CD4-positive, alpha-beta memory T cell (primary cell): ENCODE results near the gene CLASP2. TPM values are rescaled to one million over a fixed set of nuclear protein-coding genes. Genes with fewer than 3 reads are reported as not detected.
"Not testable (repeated sequence)": the region's sequence is repeated elsewhere in the genome, so short reads cannot be mapped to it uniquely, and the experiment has no call there.

Source experiments
- CTCF ChIA-PET: fragments of 350-600 bp; sonication (Branson Sonifier 250); formaldehyde crosslinking; loops from one replicate; lab custom pipeline; 2021; ENCODE audit warnings: inconsistent platforms; ENCODE audit not compliant: partially characterized antibody; lab: Charles Lee
- POLR2A ChIA-PET: fragments of 350-600 bp; sonication (Branson Sonifier 250); formaldehyde crosslinking; loops from one replicate; lab custom pipeline; 2021; ENCODE audit not compliant: partially characterized antibody; lab: Charles Lee
- DNase-seq, 5 donors: peaks; one replicate each; pipeline versions ENCODE4 v3.0.0 to v3.0.0-alpha.2; 2020 to 2022; ENCODE audit warnings: mixed read lengths in 1 of 5
- H3K27ac ChIP-seq: one replicate; pipeline ENCODE4 v1.7.0; 2013; ENCODE audit warnings: low read depth, low read length
- H3K27me3 ChIP-seq: 2 replicates; pipeline ENCODE4 v1.7.0; 2013; ENCODE audit warnings: mild to moderate bottlenecking, low read length, moderate library complexity; ENCODE audit not compliant: insufficient read depth
- H3K36me3 ChIP-seq: 2 replicates; pipeline ENCODE4 v1.7.0; 2013; ENCODE audit warnings: mild to moderate bottlenecking, low read length, moderate library complexity; ENCODE audit not compliant: insufficient read depth
- H3K4me1 ChIP-seq: 2 replicates; pipeline ENCODE4 v1.7.0; 2013; ENCODE audit warnings: mild to moderate bottlenecking, low read length, moderate library complexity; ENCODE audit not compliant: insufficient read depth
- H3K4me3 ChIP-seq, 2 donors: one replicate each; pipeline ENCODE4 v1.7.0; 2013; ENCODE audit warnings: low read length in 2 of 2, mild to moderate bottlenecking in 1 of 2
- H3K9me3 ChIP-seq, 2 donors: one replicate each; pipeline ENCODE4 v1.7.0; 2013; ENCODE audit warnings: low read length in 2 of 2, control low read depth in 1 of 2; ENCODE audit not compliant: control insufficient read depth in 1 of 2
- H3K27ac Mint-ChIP-seq, 7 donors: one replicate each; pipeline ENCODE4 v1.8.0; 2020 to 2021; ENCODE audit warnings: mixed read lengths in 7 of 7, mild to moderate bottlenecking in 6 of 7, inconsistent platforms in 3 of 7, moderate library complexity in 3 of 7
- H3K27me3 Mint-ChIP-seq, 2 donors: one replicate each; pipeline ENCODE4 v1.8.0; 2020 to 2021; ENCODE audit warnings: mixed read lengths in 2 of 2
- H3K36me3 Mint-ChIP-seq, 2 donors: one replicate each; pipeline ENCODE4 v1.8.0; 2020 to 2021; ENCODE audit warnings: mixed read lengths in 2 of 2, inconsistent platforms in 1 of 2, mild to moderate bottlenecking in 1 of 2
- H3K4me1 Mint-ChIP-seq, 4 donors: one replicate each; pipeline ENCODE4 v1.8.0; 2020 to 2021; ENCODE audit warnings: mixed read lengths in 4 of 4, mild to moderate bottlenecking in 1 of 4
- H3K4me3 Mint-ChIP-seq, 8 donors: one replicate each; pipeline ENCODE4 v1.8.0; 2020 to 2021; ENCODE audit warnings: mixed read lengths in 8 of 8, mild to moderate bottlenecking in 7 of 8, moderate library complexity in 6 of 8, inconsistent platforms in 3 of 8
- H3K9me3 Mint-ChIP-seq, 8 donors: one replicate each; pipeline ENCODE4 v1.8.0; 2020 to 2021; ENCODE audit warnings: mixed read lengths in 8 of 8, mild to moderate bottlenecking in 5 of 8, inconsistent platforms in 3 of 8, moderate library complexity in 1 of 8
- intact Hi-C: fragments of 100-400 bp; cut with micrococcal nuclease; formaldehyde crosslinking; loops from one replicate; pipeline ENCODE4 v1.15.1; 2023
- polyA plus RNA-seq, 2 donors: library from polyadenylated mRNA; unstranded; fragments of 300-500 nt; fragmentation: Illumina TruSeq; gene quantifications; one replicate each; pipeline ENCODE4 v1.2.3, GENCODE V29; 2021
- total RNA-seq, 2 experiments: library from RNA; stranded (reverse); gene quantifications; one replicate each; pipeline ENCODE4 v1.2.3, GENCODE V29; 2021

CLASP2 gene
- total and polyA plus RNA-seq, 4 experiments from 2014 or later = 9.0 to 63.0 (median 41.1) TPM

GRCh38 chr3:33474896-33475295 is 243.2 kb downstream of the CLASP2 start:
- intact Hi-C loops = no loop called here
- Histone ChIP-seq H3K4me3 (no peak overlapping the region), H3K36me3 (no peaks in the 10 kb centered on the region), H3K27ac (no peak overlapping the region), H3K9me3 (no peaks in the 10 kb centered on the region), H3K27me3 (no peaks in the 10 kb centered on the region), H3K4me1 (no peaks in the 10 kb centered on the region)
- Mint-ChIP-seq H3K4me1 (no peaks in the 10 kb centered on the region), H3K36me3 (no peaks in the 10 kb centered on the region), H3K4me3 (no peak overlapping the region), H3K9me3 (no peaks in the 10 kb centered on the region), H3K27me3 (no peaks in the 10 kb centered on the region), H3K27ac (no peak overlapping the region)
- CTCF ChIA-PET = no interaction called here
- POLR2A ChIA-PET = no interaction called here
- no peak for DNase-seq

- H3K9me3 ChIP-seq = no peaks in the 10 kb centered on the region
- no peaks in the 10 kb centered on the region for H3K27me3 ChIP-seq
- POLR2A ChIA-PET = no interaction called here
- Mint-ChIP-seq H3K36me3 (no peaks in the 10 kb centered on the region), H3K4me1 (no peaks in the 10 kb centered on the region), H3K4me3 (no peak overlapping the region), H3K9me3 (no peaks in the 10 kb centered on the region), H3K27ac (no peak overlapping the region), H3K27me3 (no peaks in the 10 kb centered on the region)
- CTCF ChIA-PET = no interaction called here
- no peaks in the 10 kb centered on the region for H3K4me1 ChIP-seq
- DNase-seq = no peak
- H3K4me3 ChIP-seq = no peak overlapping the region
- intact Hi-C loops = no loop called here
- H3K27ac ChIP-seq = no peak overlapping the region
- no peaks in the 10 kb centered on the region for H3K36me3 ChIP-seq
These were observed 244.2 kb downstream of the CLASP2 start for GRCh38 chr3:33473813-33474212.

GRCh38 chr3:33467786-33468185 is 250.3 kb downstream of the CLASP2 start:
- H3K27ac Mint-ChIP-seq = no peak overlapping the region
- H3K4me3 ChIP-seq = no peak overlapping the region
- no peaks in the 10 kb centered on the region for H3K27me3 ChIP-seq
- peaks cover 5 to 35% of the 10 kb centered on the region in 2 donors for H3K36me3 Mint-ChIP-seq
- intact Hi-C loops = no loop called here
- no peaks in the 10 kb centered on the region for H3K36me3 ChIP-seq
- POLR2A ChIA-PET = no interaction called here
- no peaks in the 10 kb centered on the region for H3K27me3 Mint-ChIP-seq
- no peak overlapping the region for H3K27ac ChIP-seq
- no peaks in the 10 kb centered on the region for H3K4me1 ChIP-seq
- H3K4me1 Mint-ChIP-seq = no peaks in the 10 kb centered on the region
- no peak for DNase-seq
- no peaks in the 10 kb centered on the region for H3K9me3 ChIP-seq
- peaks cover 0 to 6% (median 0%) of the 10 kb centered on the region in 8 donors for H3K9me3 Mint-ChIP-seq
- H3K4me3 Mint-ChIP-seq = no peak overlapping the region
- CTCF ChIA-PET = no interaction called here

GRCh38 chr3:33461097-33461496 is 257.0 kb downstream of the CLASP2 start:
- POLR2A ChIA-PET = no interaction called here
- peaks cover 14 to 26% of the 10 kb centered on the region in 2 donors for H3K36me3 Mint-ChIP-seq
- no peak overlapping the region for H3K4me3 Mint-ChIP-seq
- H3K27ac ChIP-seq = no peak overlapping the region
- H3K36me3 ChIP-seq = no peaks in the 10 kb centered on the region
- no peaks in the 10 kb centered on the region for H3K27me3 ChIP-seq
- intact Hi-C loops = no loop called here
- CTCF ChIA-PET = no interaction called here
- H3K4me3 ChIP-seq = no peak overlapping the region
- H3K27me3 Mint-ChIP-seq = no peaks in the 10 kb centered on the region
- H3K9me3 ChIP-seq = no peaks in the 10 kb centered on the region
- H3K9me3 Mint-ChIP-seq = peaks cover 0 to 35% (median 18%) of the 10 kb centered on the region in 8 donors
- no peak for DNase-seq
- no peak overlapping the region for H3K27ac Mint-ChIP-seq
- no peaks in the 10 kb centered on the region for H3K4me1 Mint-ChIP-seq
- H3K4me1 ChIP-seq = no peaks in the 10 kb centered on the region

GRCh38 chr3:33459577-33459976 is 258.5 kb downstream of the CLASP2 start:
- H3K27ac ChIP-seq, H3K4me3 Mint-ChIP-seq, H3K4me3 ChIP-seq, H3K9me3 ChIP-seq, H3K4me1 ChIP-seq, CTCF ChIA-PET, H3K36me3 ChIP-seq, H3K27me3 ChIP-seq, intact Hi-C loops, POLR2A ChIA-PET, H3K27me3 Mint-ChIP-seq, H3K27ac Mint-ChIP-seq, DNase-seq, H3K4me1 Mint-ChIP-seq: not testable (repeated sequence)
- Mint-ChIP-seq H3K36me3 (peaks cover 17 to 19% of the 10 kb centered on the region in 2 donors), H3K9me3 (peaks cover 0 to 39% (median 18%) of the 10 kb centered on the region in 8 donors)

- ChIA-PET CTCF (no interaction called here), POLR2A (no interaction called here)
- DNase-seq = no peak
- H3K27ac Mint-ChIP-seq = no peak overlapping the region
- peaks cover 0 to 46% (median 19%) of the 10 kb centered on the region in 8 donors for H3K9me3 Mint-ChIP-seq
- no peak overlapping the region for H3K4me3 Mint-ChIP-seq
- H3K27me3 ChIP-seq = no peaks in the 10 kb centered on the region
- H3K36me3 Mint-ChIP-seq = peaks cover 15 to 20% of the 10 kb centered on the region in 2 donors
- no peaks in the 10 kb centered on the region for H3K27me3 Mint-ChIP-seq
- intact Hi-C loops = no loop called here
- H3K36me3 ChIP-seq = no peaks in the 10 kb centered on the region
- no peak overlapping the region for H3K27ac ChIP-seq
- no peaks in the 10 kb centered on the region for H3K9me3 ChIP-seq
- no peaks in the 10 kb centered on the region for H3K4me1 ChIP-seq
- peaks cover 0 to 3% (median 1%) of the 10 kb centered on the region in 4 donors for H3K4me1 Mint-ChIP-seq
- H3K4me3 ChIP-seq = no peak overlapping the region
These were observed 259.6 kb downstream of the CLASP2 start for GRCh38 chr3:33458446-33458845.

- H3K9me3 ChIP-seq = no peaks in the 10 kb centered on the region
- intact Hi-C loops = no loop called here
- H3K36me3 ChIP-seq = no peaks in the 10 kb centered on the region
- H3K4me3 ChIP-seq = no peak overlapping the region
- POLR2A ChIA-PET = no interaction called here
- Mint-ChIP-seq H3K4me1 (peaks cover 0 to 3% (median 1%) of the 10 kb centered on the region in 4 donors), H3K27me3 (no peaks in the 10 kb centered on the region), H3K36me3 (peaks cover 13 to 17% of the 10 kb centered on the region in 2 donors), H3K27ac (no peak overlapping the region), H3K4me3 (no peak overlapping the region), H3K9me3 (peaks cover 0 to 43% (median 17%) of the 10 kb centered on the region in 8 donors)
- no peaks in the 10 kb centered on the region for H3K4me1 ChIP-seq
- H3K27me3 ChIP-seq = no peaks in the 10 kb centered on the region
- no peak overlapping the region for H3K27ac ChIP-seq
- CTCF ChIA-PET = interaction anchor here (0.7 kb wide), 1 partner anchor 249 kb away, joined by 3 read pairs; no protein-coding TSS in a partner anchor
- no peak for DNase-seq
These were observed 261.3 kb downstream of the CLASP2 start for GRCh38 chr3:33456756-33457155.
